Dedifferentiated amniotic fluid mesenchymal stem cell (primary cell): ENCODE results near the gene LCP2.

ENCODE experiments used
- DNase-seq: peaks from one replicate; pipeline ENCODE4 v3.0.0-alpha.2; 2016; ENCODE audit errors: extremely low spot score

Gene LCP2

DNA sequence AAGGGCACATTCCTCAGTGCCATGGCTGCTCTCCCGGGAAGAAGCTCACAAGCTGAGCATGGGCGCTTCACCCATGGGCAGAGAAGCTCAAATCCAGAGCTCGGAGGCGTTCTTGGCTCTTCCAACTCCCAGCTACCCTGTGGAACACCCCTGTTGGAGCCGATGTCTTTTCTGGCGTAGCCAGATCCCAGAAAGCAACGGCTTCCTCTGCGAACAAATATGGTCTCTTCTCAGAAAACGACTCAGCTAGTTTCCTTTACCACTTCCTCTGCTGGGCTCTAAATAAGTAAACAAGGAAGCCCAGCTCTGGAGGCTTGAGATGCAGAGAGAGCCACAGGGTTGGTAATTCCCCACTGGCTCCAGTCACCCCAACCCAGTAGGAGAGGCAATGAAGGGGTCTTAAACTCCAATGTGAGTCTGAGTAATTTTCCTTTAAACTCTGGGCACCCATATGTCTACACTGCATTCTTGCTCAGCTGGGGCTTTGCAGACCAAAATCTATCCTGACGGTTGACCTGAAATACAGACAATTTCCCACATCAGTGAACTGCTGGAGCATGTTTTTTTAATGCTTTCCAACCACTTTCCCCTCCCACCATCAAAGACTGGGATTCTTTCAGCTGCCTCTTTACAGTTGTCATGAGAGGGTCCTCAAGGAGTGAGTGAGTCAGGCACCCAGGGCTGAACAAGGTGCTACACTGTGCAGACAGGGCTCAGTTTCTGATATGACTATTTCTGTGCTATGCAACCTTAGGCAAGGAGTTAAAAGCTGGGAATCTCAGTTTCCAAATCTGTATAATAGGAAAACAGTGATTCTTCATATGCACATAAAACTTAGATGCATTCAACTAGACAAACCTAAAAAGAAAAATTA is at the start of gene LCP2:
LCP2 (minus strand) TSS at position 189 of the 874 bp plus-strand sequence; CDS start at position 23, 166 bp downstream.
- no peak for DNase-seq

DNA sequence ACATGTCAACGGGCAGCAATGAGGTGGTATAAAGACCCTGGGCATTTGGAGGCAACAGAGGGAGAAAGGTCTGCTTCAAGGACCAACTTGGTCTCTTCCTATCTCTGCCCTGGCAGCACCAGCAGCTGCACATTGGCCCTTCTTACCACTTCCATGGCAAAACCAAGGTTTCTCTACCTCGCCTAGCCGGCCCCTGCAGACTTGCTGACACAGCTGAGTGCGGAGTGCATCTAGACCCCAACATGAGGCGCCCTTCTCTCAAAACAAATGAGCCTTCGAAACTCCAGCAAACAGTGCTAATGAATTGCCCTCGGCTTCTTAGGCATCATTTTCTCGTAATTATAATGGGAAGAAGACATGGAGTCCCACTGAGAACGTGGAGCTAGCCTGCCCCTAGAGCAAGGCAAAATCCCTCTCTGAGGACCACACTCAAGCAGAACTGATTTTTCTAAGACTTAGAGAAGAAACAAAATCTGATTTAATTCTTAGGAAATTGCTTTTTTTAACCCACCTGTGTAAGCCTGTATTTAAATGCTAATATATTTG is 49.5 kb upstream of the LCP2 start:
- no peak for DNase-seq

DNA sequence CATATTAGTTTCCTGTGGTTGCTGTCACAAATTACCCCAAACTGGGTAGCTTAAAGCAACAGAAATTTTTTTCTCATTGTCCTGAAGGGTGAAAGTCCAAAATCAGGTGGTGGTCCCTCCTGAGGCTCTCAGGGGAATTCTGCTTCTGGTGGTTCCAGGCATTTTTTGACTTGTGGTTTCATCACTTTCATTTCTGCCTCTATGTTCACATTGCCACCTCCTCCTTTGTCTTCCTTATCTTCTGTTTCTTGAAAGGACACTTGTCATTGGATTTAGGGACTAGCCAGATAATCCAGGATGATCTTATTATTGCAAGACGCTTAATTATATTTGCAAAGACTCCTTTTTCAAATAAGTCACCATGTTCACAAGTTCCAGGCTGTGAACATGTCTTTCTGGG is 48.4 kb upstream of the LCP2 start:
- no peak for DNase-seq

DNA sequence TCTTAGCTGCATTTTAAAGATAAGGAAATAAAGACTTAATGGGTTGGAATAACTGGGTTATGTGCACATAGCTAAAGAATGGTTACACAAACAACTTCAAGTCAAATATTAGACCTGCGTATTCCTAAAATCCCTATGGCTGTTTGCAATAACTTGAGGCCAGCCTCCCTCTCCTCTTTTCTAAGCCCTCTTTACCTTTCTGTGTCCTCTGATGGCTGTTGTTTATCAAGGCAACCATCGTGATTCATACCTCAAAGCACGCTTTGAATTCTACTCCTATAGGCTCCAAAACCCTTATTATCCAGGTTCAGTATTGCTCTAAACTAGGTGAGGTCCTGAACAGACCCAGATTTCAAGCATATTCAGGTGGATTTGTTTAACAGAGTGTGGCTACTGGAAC is 45.6 kb upstream of the LCP2 start:
- DNase-seq: no peak

DNA sequence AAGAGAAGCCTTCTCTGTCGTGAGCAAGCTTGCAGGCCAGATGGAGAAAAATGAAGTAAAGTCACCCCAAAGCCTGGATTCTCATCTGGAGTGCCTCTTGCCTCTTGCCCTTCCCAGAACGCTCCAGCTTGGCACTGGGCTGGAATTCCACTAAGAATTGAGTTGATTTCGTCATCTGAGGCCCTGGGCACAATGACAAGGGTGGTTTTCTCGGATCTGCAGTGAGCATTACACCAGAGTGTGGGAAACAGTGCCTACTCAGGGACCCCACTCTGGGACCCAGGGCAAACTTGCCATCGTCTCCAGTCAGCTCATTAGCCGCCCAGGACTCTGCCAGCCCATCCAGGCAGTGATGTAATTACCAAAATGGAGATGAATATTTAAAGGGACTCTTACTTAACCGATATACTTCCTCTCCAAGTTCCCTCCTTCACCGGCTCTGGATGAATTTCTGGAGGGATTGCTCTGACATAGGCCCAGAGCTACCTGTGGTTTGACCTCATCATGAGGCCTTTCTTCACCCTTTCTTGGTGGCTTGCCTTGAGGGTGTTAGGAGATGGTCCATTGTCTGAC is 44.7 kb upstream of the LCP2 start:
- no peak for DNase-seq

DNA sequence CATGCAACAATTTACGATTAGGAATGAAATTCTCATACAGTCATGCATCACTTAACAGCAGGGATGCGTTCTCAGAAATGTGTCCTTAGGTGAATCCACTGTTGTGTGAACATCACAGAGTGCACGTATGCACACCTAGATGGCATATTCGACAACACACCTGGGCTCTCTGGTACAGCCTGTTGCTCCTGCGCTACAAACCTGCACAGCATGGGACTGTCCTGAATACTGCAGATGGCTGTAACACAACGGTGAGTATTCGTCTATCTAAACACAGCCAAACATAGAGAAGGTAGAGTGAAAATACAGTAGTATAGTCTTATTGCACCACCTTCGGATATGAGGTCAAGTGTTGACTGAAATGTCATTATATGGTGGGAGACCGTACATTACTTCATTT is 44.0 kb upstream of the LCP2 start:
- DNase-seq: no peak

DNA sequence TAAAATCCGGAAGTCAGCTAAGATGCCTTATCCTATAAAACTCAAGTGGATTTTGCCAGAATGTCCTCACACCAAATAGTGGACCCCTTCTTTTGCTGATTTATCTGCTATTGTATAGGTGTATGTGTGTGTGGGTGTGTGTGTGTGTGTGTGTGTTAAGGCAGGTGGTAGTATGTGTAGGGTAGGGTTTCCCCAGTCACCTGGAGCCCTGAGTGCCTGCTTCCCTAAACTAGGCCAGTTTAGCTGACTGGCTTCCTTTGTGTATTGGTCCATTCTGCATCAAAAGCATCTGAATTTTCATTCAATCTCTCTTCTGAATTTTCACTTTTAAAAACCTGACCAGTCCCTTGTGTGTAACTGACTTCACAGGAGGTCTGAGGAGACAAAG is 42.2 kb upstream of the LCP2 start:
- DNase-seq: no peak

DNA sequence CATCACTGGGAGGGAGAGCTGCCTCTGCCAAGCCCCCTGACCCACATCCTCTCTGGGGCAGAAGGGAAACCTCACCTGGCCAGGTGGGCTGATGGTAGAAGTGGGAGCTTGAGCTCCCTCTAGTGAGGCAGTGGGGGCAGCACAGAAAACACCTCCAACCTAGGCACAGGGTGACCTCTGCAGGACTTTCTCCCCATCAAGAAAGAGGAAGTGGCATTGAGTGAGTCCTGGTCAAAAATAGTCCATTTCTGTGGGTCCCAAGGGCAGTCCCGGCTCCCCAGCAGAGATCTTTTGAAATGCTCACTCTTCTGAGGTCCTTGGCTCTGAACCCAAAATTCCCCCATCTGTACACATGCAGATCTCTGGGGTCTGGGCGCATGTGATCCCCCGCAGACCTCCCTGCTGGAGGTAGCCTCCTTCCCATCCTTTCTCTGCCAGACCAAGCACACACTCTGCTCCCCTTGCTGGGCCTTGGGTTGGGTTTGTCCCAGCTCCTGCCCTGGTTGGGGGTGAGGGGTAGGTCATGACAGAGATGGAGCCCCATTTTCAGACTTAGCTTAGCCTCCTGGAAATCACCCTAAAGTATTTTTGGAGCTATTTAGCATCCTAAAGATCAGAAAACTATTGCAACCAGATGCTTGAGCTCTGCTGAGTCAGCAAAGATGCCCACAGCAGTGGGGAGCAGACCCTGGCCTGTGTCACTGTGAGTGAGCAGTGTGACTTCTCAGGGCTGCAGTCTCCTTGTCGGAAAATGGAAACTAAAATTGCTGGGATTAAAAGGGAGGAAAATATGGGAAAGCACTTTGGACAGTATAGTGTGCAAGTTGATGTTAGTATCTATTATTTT is 41.6 kb upstream of the LCP2 start:
- no peak for DNase-seq

DNA sequence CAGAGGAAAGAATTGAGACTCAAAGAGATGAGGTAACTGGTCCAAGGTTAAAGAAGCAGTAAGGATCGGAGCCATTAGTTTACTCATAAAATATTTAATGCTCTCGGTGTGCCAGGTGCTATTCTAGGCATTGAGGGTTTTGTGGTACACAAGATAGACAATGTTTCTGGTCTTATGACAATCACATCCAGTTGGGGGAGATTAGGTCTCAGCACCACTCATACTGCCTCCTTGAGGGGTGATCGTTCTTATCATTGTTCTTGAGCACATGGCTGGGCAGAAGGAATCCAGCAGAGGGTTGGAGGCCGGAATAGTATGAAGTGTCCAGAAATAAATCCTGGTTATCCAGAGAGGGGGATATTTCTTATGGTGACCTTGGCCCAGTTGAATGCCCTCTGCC is 40.7 kb upstream of the LCP2 start:
- no peak for DNase-seq

DNA sequence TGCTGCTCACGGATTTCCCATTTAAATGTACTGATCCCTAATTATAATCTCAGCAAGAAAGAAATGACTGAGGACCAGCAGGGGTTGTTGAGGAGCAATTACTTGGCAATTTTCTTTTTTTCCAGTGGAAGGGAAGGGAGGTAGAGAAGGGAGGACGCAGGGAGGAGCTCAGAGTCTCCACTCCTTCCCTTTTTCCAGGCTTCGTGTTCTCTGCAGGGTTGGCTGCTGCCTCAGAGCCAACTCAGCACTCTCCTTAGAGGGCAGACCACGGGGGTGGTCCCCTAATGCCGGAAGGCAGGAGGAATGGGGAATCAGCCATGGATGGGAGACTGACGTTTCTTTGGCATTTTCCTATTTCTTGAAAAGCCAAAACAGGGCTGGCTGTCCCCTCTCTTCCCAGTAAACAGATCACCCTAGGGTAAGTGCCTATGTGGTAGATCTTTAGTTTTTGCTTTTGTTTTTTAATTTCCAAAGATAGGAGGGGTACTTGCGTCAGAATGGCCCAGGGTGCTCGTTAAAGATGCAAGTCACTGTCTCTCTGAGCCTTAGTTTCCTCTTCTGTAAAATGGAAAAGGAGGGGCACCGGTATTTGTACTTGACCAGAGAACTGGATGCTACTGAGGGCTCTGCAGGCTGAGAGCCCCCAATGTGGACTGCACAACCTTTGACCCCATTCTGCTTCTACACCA is 39.6 kb upstream of the LCP2 start:
- DNase-seq: no peak

DNA sequence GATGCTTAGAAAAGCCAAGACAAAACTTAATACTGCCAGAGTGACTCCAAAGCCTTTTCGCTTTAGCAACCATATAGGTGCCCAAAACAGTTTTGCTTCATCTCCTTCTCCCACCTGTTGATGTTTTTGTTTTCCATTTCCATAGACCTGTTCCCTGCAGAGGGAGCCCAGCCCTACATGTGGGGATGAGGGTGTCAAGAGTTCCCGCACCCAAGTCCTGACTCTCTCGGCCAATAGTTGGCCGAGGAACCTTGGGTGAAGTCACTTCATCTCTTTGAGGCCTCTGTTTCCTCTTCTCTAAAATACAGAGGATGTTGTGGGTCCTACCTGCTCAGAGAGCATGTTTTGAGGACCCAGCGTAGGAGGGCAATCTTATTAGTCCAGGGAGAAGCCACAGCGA is 38.5 kb upstream of the LCP2 start:
- no peak for DNase-seq

DNA sequence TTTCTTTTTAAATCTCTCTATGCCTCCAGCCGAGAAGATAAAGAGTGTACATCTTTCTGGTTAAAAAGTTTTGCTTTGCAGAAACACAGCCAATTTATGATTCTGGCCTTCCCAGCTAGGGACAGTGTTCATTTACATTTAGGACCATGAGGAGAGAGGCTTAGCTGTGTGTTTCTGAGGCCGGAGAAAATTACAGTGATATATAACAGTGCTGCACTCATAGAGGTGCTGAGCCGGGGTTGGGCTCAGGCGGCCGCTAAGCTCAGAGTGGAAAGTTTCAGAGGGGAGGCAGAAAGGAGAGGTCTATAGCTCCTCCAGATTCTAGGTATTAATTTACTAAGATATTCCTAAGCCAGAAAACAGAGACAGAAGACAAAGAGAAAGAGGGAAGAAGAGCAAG is 37.0 kb upstream of the LCP2 start:
- DNase-seq: no peak

DNA sequence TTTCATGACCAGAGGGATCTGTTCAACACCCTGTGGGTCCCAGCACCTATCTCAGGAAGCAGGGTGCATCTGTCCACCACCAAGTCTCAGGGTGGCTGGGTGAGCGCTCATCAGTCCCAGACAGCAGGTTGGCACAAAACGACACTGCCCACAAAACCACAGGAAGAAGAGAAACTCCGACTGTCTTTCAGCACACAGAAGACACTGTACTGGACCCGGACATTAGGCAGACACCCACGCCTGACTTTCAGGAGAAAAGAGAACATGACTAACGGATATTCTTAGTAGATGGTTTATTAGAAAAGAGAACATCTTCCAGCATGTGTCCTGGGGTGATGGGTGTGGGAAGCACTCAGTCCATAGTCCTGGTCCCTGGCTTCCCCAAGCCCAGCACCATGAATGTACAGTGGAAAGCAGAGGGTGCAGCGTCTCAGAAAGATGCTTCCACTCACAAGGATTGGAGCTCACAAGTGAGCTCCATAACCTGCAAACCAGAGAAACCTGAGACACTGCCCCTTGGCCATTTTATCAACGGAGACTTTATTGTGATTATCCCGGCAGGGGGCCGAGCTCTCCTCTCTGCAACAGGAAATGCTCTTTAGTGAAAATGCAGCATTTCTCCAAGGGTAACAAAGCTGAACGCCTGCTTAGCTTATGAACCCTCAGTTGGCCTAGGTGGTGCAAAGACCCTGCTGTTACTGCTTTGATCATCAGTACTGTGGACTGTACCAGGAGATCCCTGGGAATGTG is 35.8 kb upstream of the LCP2 start:
- DNase-seq: no peak

DNA sequence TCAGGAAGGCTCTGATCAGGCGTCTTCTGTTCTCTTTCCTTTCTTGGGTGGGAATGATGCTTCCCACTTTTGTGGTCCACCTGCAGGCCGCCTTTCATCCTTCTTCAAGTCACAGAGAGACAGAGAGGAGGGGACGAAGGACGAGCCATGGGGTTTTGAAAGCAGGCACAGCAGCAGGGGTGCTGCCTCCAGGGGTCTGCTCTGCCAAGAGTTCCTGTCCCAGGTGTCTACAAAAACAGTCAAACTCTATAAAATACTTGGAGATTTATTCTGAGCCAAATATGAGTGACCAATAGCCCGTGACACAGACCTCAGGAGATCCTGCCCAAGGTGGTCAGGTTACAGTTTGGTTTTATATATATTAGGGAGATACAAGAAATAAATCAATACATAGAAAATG is 34.5 kb upstream of the LCP2 start:
- DNase-seq: no peak

DNA sequence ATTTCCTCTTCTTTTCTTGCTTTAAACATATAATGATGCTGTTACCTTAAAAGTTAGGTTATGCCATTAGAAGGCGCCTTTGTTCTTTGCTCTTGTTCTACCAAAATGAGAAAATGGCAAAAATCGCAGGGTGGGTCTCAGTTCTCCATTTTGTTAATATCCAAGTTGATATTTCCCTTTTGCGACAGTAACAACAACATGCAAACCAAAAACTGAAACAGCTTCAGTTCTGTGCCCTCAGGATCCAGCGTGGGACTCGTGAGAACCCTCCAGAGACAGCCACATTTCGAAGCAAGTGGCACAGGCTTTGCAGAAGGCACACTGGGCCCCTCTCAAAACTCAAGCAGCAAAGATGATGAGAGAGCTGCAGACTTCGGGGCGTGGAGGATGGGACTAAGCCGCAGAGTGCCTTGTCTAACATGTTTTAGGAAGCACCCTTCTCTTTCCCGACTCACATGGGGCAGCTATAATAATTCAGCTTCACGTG is 33.0 kb upstream of the LCP2 start:
- no peak for DNase-seq

DNA sequence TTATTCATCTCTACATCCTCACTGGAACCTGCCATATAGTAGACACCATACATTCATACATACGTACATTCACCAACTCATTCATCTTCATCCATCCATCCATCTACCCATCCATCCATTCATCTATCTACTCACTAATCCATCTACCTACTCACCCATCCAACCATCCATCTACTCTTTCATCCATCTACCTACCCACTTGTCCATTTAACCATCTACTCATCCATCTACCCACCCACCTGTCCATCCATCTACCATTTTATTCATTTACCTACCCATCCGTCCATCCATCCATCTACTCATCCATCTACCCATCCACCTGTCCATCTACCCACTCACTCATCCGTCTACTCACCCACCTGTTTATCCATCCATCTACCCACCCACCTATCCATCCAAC is 31.9 kb upstream of the LCP2 start:
- no peak for DNase-seq

DNA sequence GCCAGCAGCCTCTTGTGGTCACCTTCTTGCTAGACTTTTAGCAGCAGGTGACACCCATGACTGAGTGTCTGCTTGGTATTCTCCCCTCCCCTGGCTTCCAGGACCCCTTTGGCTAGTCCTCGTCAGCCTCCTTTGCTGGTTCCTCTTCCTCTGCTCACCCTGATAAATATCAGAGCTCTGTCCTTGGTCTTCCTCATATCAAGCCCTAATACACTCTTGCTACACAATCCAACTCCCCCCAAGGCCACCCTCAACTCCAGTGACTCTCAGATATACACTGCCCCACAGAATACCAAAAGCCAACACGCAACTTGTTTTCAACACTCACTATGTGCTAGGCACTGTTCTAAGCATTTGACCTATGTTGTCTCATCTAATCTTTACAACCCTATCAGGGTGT is 30.3 kb upstream of the LCP2 start:
- DNase-seq: no peak

DNA sequence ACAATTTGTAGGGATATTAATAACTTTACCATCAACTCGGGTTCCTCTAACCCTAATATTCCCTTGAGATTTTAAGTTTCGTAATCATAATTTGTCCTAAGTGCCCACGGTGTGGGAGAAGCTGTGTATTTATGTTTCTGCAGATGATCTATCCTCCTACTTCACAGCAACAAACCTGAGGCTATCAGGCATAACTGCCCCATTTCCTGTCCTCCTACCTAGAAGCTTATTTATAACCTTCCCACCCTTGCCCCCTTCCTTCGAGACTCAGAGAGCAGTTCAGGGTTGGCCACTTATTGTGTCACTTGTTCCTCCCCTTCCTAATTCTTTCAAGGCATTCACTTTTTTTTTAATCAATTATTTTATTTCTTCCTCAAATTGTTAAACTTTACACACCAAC is 29.6 kb upstream of the LCP2 start:
- DNase-seq: no peak

DNA sequence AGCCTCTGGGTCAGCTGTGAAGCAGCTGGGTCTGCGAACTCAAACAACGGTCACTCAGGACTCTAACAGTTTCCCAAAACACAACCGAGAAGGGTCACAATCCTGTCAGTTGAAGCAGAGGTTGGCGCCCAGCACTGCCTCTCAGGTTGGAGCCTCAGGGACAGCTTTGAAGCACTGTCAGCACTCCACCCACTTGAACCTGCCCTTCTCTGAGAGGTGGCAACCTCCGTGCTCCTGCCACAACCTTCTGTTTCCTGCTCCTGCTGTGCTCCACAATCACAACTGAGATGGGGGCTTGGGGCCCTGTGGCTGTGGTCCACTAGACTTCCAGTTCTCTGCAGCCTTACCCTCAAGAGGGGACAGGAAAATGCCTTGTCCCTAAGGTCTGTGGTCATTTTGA is 21.7 kb upstream of the LCP2 start:
- DNase-seq: no peak

DNA sequence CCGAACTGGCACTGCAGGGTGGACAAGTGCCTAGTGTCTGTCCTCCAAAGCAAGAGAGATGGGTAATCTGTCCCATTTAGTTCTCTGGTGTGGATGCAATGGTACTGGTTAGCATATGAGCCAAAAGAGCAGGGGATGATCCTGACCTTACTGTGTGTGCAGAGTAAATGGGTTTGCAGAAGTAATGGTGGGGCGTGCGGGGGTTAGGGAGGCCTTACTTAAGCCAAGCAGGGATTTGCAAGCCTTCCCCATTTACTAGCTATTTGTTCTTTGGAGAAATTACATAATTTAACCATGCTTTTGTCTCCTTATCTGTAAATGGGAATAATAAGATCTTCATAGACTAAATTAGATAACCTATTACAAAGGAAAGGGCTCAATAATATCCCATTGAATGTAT is 19.9 kb upstream of the LCP2 start:
- DNase-seq: no peak

DNA sequence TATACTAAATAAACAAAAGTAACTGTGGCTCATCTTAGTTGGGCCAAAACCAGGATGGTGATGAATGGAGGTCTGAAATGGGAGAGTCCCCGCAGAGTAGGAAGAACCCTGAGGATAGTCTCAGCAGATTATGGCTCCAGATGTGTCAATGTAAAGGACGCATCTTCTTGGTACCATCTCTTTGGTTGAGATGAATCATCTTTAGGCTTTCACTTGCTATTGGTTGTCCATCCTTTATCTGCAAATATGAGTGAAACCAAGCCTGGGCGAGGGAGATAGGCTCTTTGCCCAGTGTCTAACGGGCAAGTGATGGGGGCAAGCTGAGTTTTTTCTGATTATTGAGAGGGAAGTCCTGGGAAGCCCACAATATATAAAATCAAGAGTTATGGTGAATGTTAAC is 19.4 kb upstream of the LCP2 start:
- no peak for DNase-seq
